Smooth muscle cell of the umbilical artery (primary cell): ENCODE measurements around the gene TOP1. TPM values are rescaled to one million over a fixed set of nuclear protein-coding genes. Genes with fewer than 3 reads are reported as not detected.

Experiments used
- total RNA-seq: library from RNA; depleted of rRNA; stranded (reverse); fragments of >200 nt; gene quantifications from 2 replicates; pipeline ENCODE4 v1.2.3, GENCODE V29; 2014

The TOP1 gene
- total RNA-seq = 27.0 and 55.9 TPM in 2 replicates

DNA sequence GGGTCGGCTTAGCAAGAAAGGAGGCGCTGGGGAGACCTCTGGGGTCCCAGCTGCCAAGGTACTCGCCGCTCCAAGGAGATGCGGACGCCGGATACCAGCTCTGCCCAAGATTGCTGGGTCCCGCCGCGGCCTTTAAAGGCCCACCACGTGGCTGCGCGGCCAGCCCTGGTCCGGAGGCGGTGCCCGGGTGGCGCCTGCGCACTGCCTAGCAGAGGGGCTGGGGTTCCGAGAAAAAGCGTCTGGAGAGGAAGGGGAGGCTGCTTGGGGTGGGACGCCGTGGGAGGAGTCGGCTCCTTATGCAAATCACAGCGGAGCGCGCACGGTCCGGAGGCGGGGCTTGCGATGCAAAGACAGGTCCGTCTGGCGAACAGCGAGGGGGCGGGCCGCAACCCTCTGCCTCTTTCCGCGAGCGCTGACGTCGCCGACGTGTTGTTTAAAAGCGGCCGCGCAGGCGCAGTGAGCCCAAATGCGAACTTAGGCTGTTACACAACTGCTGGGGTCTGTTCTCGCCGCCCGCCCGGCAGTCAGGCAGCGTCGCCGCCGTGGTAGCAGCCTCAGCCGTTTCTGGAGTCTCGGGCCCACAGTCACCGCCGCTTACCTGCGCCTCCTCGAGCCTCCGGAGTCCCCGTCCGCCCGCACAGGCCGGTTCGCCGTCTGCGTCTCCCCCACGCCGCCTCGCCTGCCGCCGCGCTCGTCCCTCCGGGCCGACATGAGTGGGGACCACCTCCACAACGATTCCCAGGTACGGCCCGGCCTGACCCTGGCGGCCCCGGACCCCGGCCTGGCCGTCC lies at the start of gene TOP1:
Gene TOP1 (plus strand): TSS at position 464 of the 791 bp plus-strand sequence. CDS start 246 bp downstream, at position 710.

GRCh38 chr20:41136680-41137613 lies 108.3 kb downstream of the TOP1 start, which contains the start of gene PLCG1:
Gene PLCG1, plus strand, starts transcription at chr20:41137543. Its CDS starts 99 bp downstream, at chr20:41137642.

Other genes with a start within 250 kb of the TOP1 start
- gene PLCG1, start 108.7 kb downstream of the TOP1 start, total RNA-seq = 82.8 and 110 TPM in 2 replicates